Measurements from ENCODE around the gene HOXA7. TPM values are rescaled to one million over a fixed set of nuclear protein-coding genes. Genes with fewer than 3 reads are reported as not detected.

The HOXA7 gene
- total RNA-seq, 2 donors from 2014 or later = 0.28 to 0.54 TPM

DNA sequence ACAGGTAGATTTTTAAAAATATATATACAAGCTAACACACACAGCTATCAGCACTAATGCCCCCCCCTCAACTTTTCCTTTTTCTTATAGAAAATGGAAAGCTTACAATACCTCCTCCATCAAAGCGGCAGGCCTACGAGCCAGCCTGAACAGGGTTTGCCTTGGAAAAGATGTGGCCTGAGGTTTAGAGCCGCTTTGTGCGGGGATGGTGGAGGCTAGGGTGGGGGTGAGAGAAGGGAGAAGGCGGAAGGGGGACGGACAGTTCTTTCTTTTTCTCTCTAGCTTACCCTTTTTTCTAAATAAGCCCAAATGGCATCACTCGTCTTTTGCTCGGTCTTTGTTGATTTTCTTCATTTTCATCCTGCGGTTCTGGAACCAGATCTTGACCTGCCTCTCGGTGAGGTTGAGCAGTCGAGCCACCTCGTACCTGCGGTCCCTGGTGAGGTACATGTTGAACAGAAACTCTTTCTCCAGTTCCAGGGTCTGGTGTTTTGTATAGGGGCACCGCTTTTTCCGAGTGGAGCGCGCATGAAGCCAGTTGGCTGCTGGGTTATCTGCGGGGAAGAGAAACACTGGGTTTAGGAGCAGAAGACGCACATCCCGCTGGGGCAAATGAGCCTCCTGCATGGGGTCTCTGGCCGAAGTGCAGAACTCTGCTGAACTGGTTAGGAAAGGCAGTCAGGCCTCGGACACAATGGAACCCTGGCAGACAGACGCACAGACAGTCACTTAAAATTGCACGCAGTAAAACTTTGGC, 7.0 kb upstream of the HOXA7 start:
- DNase-seq (ENCODE audit: low spot score) = no peak
- H3K27me3 ChIP-seq (replicated peaks; ENCODE audit: insufficient read depth) = peaks cover 9% of the 10 kb centered on the region

DNA sequence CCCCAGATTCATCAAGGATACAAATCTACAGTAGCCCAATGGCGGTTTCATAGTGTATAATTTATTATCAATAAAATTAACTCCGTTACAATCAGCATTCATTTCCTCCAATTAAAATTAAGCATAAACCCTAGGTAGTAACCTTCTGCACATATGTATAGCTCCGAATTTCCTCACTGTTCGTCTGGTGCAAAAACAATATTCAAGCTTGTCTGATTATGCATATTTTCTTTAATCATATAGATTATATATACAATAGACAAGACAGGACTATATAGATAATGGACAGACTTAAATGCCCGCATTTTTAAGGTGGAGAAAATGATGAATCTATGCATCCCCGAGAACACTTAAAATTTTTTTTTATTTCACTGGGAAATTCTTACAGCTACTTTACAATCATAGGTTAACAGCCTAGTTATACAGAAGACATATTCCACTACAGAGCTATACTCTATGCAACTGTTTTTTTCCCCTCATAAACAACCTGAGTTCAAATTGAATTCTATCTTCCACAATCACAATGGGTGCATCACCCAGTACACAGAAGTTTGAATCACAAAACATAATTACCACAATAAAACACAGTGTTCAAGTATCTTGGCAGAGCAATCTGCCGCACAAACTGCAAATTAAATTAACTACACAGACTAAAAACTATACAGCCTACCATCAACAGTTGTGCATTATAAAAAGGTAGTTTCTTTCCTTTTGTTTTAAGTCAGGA, 6.2 kb upstream of the HOXA7 start:
- H3K4me3 ChIP-seq = no peak overlapping the region

More for the DNA sequence above, 7.0 kb upstream of the HOXA7 start:
- ATAC-seq (ENCODE audit: insufficient number of reproducible peaks, low FRiP score, low read depth) = no peak
- H3K27ac ChIP-seq = no peak overlapping the region
- TF ChIP-seq, protein P1, sequence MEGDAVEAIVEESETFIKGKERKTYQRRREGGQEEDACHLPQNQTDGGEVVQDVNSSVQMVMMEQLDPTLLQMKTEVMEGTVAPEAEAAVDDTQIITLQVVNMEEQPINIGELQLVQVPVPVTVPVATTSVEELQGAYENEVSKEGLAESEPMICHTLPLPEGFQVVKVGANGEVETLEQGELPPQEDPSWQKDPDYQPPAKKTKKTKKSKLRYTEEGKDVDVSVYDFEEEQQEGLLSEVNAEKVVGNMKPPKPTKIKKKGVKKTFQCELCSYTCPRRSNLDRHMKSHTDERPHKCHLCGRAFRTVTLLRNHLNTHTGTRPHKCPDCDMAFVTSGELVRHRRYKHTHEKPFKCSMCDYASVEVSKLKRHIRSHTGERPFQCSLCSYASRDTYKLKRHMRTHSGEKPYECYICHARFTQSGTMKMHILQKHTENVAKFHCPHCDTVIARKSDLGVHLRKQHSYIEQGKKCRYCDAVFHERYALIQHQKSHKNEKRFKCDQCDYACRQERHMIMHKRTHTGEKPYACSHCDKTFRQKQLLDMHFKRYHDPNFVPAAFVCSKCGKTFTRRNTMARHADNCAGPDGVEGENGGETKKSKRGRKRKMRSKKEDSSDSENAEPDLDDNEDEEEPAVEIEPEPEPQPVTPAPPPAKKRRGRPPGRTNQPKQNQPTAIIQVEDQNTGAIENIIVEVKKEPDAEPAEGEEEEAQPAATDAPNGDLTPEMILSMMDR (IDR thresholded peaks at IDR 0.05) = no peak
- H3K9me3 ChIP-seq = no peaks in the 10 kb centered on the region
- no peaks in the 10 kb centered on the region for H3K36me3 ChIP-seq
- peaks cover 10 to 28% of the 10 kb centered on the region in 2 donors for H3K4me1 ChIP-seq (ENCODE audit: control insufficient read depth in 1 of 2, low read depth in 2 of 2)
- H3K4me3 ChIP-seq = no peak overlapping the region

DNA sequence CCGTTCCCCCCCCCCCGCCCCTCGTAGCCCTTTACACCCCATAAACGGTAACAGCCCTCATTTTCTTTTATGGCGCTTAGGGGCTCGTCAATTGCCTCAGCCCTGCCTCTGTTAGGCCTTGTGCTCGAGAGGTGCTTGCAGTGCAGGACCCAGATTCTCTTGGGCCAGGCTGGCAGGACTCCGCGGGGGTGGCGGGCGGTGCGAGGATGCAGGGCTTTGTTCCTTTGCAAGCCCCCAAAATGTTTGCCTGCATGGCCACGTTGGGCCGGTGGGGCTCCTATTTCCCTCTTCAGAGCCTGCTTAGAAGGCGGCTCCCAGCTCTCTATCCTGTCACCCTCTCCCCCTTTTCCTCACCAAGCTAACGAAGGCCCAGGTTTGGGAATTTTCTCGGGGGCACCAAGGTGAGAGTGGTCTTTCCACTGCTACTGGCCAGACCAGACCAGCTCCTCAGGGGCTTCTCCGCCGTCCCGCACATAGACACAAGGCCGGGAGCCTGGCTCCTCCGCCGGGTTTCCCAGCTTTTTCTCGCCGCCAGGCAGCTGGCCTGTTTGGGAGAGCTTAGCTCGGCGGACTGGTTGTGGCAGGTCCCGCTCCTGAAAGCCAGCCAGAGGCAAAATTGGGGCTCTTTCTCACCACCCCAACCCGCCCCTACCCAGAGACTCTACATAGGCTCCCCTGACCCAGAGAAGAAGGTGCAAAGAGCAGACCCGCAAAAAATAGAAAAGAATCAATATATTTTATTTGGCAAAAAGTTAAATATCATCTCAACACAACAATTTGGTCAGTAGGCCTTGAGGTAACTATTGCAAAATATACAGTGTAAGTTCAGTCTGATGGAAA, 5.5 kb upstream of the HOXA7 start:
- TF ChIP-seq, protein P1 (IDR thresholded peaks at IDR 0.05) = no peak
- Histone ChIP-seq H3K4me3 (no peak overlapping the region), H3K27ac (no peak overlapping the region), H3K4me1 (ENCODE audit: control insufficient read depth in 1 of 2, low read depth in 2 of 2) (peaks cover 10 to 28% of the 10 kb centered on the region in 2 donors), H3K9me3 (no peaks in the 10 kb centered on the region), H3K27me3 (replicated peaks; ENCODE audit: insufficient read depth) (peaks cover 9% of the 10 kb centered on the region), H3K36me3 (no peaks in the 10 kb centered on the region)
- ATAC-seq (ENCODE audit: insufficient number of reproducible peaks, low FRiP score, low read depth) = no peak
- no peak for DNase-seq (ENCODE audit: low spot score)

More for the DNA sequence above, 6.2 kb upstream of the HOXA7 start:
- DNase-seq (ENCODE audit: low spot score) = no peak
- no peaks in the 10 kb centered on the region for H3K36me3 ChIP-seq
- no peak overlapping the region for H3K27ac ChIP-seq
- TF ChIP-seq, protein P1 (IDR thresholded peaks at IDR 0.05) = no peak
- ATAC-seq (ENCODE audit: insufficient number of reproducible peaks, low FRiP score, low read depth) = no peak
- peaks cover 10 to 28% of the 10 kb centered on the region in 2 donors for H3K4me1 ChIP-seq (ENCODE audit: control insufficient read depth in 1 of 2, low read depth in 2 of 2)
- H3K27me3 ChIP-seq (replicated peaks; ENCODE audit: insufficient read depth) = peaks cover 9% of the 10 kb centered on the region
- no peaks in the 10 kb centered on the region for H3K9me3 ChIP-seq

DNA sequence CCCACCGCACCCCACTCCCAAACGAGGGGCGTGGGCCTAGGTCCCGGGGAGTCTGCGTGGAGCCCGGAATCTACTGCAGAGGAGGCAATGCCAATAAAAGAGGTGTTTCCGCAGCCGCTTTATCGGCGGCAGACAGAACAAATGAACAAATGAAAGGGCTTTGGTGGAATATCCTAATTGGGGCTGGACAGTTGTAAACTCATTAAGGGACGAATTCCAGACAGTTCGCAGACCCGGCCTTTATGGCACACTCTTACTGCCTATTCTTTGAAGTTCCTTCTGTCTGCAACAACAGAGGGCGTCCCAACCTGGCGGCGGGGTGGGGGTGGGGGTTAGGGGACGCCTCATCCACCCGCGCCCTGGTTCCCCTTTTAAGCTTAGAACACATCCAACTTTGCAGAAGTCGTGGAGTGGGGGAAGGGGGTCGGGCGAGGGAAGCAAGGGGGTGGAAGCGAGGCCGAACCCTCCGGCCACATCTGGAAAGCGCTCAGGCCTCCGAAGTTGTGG, 4.8 kb upstream of the HOXA7 start:
- Histone ChIP-seq H3K4me3 (peak overlapping the region; percentile 78), H3K27me3 (replicated peaks; ENCODE audit: insufficient read depth) (peaks cover 9% of the 10 kb centered on the region), H3K27ac (no peak overlapping the region), H3K9me3 (no peaks in the 10 kb centered on the region), H3K36me3 (no peaks in the 10 kb centered on the region), H3K4me1 (ENCODE audit: control insufficient read depth in 1 of 2, low read depth in 2 of 2) (peaks cover 10 to 24% of the 10 kb centered on the region in 2 donors)
- no peak for DNase-seq (ENCODE audit: low spot score)
- ATAC-seq (ENCODE audit: insufficient number of reproducible peaks, low FRiP score, low read depth) = no peak
- TF ChIP-seq, protein P1 (IDR thresholded peaks at IDR 0.05) = no peak
